ENCODE measurements around the gene CAPS.

DNA sequence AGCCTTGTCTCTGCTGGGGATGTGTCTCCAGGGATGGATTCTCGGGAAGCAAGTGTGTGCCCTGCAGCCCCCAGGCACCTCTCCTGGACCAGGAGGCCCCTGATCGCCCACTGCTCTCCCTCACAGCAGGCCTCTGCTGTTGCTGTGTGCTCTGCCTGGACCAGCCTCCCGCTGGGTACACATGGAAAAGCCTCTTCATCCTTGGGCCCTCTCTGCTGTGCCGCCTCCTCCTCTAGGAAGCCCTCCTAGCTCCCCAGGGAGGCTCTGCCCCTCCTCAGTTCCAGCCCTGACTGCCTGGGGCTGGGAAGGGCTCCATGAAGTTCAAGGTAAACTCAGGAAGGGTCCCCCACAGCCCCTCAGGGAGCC, 22.5 kb upstream of the CAPS start:
- no peak for TF ChIP-seq POLR2AphosphoS5 (IDR thresholded peaks at IDR 0.05; ENCODE audit: low read depth, low read length)
- no peak for TF ChIP-seq SIN3A (IDR thresholded peaks at IDR 0.05; ENCODE audit: borderline replicate concordance, insufficient read depth, low read length)
- no peak for TF ChIP-seq TAF1 (IDR thresholded peaks at IDR 0.05; ENCODE audit: borderline replicate concordance, insufficient read depth, low read length)

Measured in PFSK-1 (cell line).